ENCODE results near the gene SIGLEC8. TPM values are rescaled to one million over a fixed set of nuclear protein-coding genes. Genes with fewer than 3 reads are reported as not detected.

Gene SIGLEC8
- total and polyA plus RNA-seq, 10 of the 15 experiments (the other 5 are each of a cell fraction or from before 2014, with no cell fraction given) = not detected

DNA sequence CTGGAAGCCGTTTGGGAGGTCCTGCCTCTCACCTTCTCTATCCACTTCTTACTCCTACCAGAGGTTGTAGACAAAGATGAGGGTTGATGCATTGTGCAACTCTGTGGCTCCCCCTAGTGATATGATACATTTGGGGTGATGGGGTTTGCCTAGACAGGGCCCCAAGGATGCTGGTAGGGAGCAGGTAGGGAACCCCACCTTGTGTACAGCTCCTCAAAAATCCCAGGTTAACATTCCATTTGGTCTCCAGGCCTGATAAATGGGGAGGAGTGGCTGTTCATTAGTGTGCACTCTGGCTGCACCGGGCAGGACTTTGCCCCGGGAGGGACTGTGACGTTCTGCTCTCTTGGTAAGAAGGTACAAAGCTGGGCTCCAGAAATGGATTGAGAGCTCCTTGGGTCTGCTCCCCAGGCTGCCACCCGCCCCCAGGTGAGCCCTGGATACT, 19.2 kb downstream of the SIGLEC8 start:
- 52% methylated on average over 5 of the region's 5 CpGs for WGBS (ENCODE audit: insufficient coverage, insufficient replicate concordance, low lambda C conversion rate, missing lambda C conversion rate)
- Histone ChIP-seq H3K4me1 (ENCODE audit: control insufficient read depth, insufficient read depth, low read length) (peaks cover 27% of the 10 kb centered on the region), H4K20me1 (ENCODE audit: control insufficient read depth, insufficient read depth) (no peaks in the 10 kb centered on the region), H3K36me3 (ENCODE audit: control insufficient read depth in 2 of 2, insufficient read depth in 2 of 2, low read length in 1 of 2) (no peaks in the 10 kb centered on the region), H3K27ac (ENCODE audit: control insufficient read depth, insufficient read depth) (no peak overlapping the region), H3K27me3 (replicated peaks in 1 of 2; ENCODE audit: control insufficient read depth in 2 of 2, insufficient read depth in 2 of 2, low read length in 1 of 2) (peaks cover 0 to 4% of the 10 kb centered on the region in 2 experiments; a peak in 1 of 4 replicates), H3K9me3 (replicated peaks; ENCODE audit: control insufficient read depth, insufficient read depth, low read length) (no peaks in the 10 kb centered on the region), H3K4me2 (ENCODE audit: control insufficient read depth, insufficient read depth) (no peak overlapping the region), H3K9ac (ENCODE audit: control insufficient read depth, insufficient read depth, low read length) (no peak overlapping the region), H3K4me3 (no peak overlapping the region), H3K79me2 (ENCODE audit: control insufficient read depth, insufficient read depth, low read length) (no peaks in the 10 kb centered on the region), H2AFZ (ENCODE audit: control insufficient read depth, low read depth, low read length) (no peak overlapping the region)
- ChIA-PET POLR2A (no interaction called here), RAD21 (ENCODE audit: unreplicated experiment) (interaction anchor here (0.8 to 3.4 kb wide), 5 partner anchors 11 to 218 kb away, joined by 3 to 30 read pairs (median 4); partner anchors contain the start of gene SIGLEC10), CTCF (interaction anchor here (0.6 to 11.1 kb wide), 12 partner anchors 10 to 283 kb away, joined by 3 to 142 read pairs (median 5); partner anchors contain the start of gene SIGLEC10), SMC1A (ENCODE audit: uncharacterized antibody, unreplicated experiment) (interaction anchor here (0.8 to 2.0 kb wide), 4 partner anchors 22 to 98 kb away, joined by 3 to 5 read pairs (median 4); partner anchors contain the start of gene SIGLEC10)
- DNase-seq (ENCODE audit: low read depth, low spot score) (no peak), ATAC-seq (peak; percentile 44), FAIRE-seq (no peak)
- TF ChIP-seq CBFB (IDR thresholded peaks at IDR 0.05; ENCODE audit: low read depth) (no peak), YY1 (IDR thresholded peaks at IDR 0.05; ENCODE audit: low read depth, low read length) (0 out of 2 replicates have a peak, but pooled peaks have one; percentile 25), PAX8 (IDR thresholded peaks at IDR 0.05) (no peak), RAD21 (IDR thresholded peaks at IDR 0.05; ENCODE audit: insufficient read depth, low read depth, low read length) (peak; percentile 92), SMC3 (IDR thresholded peaks at IDR 0.05; ENCODE audit: borderline replicate concordance, low read length) (peak; percentile 66)
- TF ChIP-seq, protein P1, sequence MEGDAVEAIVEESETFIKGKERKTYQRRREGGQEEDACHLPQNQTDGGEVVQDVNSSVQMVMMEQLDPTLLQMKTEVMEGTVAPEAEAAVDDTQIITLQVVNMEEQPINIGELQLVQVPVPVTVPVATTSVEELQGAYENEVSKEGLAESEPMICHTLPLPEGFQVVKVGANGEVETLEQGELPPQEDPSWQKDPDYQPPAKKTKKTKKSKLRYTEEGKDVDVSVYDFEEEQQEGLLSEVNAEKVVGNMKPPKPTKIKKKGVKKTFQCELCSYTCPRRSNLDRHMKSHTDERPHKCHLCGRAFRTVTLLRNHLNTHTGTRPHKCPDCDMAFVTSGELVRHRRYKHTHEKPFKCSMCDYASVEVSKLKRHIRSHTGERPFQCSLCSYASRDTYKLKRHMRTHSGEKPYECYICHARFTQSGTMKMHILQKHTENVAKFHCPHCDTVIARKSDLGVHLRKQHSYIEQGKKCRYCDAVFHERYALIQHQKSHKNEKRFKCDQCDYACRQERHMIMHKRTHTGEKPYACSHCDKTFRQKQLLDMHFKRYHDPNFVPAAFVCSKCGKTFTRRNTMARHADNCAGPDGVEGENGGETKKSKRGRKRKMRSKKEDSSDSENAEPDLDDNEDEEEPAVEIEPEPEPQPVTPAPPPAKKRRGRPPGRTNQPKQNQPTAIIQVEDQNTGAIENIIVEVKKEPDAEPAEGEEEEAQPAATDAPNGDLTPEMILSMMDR (IDR thresholded peaks at IDR 0.05 in 2 of 3, conservative IDR thresholded peaks at IDR 0.05 in 1 of 3; ENCODE audit: control insufficient read depth in 2 of 3, extremely low read depth in 1 of 3, insufficient read depth in 1 of 3, low read depth in 3 of 3, low read length in 3 of 3) = peak; percentile 64 to 73 (median 66)
- intact Hi-C loops (cut with micrococcal nuclease; ENCODE audit: unreplicated experiment) (no loop called here), in situ Hi-C loops (cut with MboI) (loop anchor here (5.0 kb wide), 1 partner anchor 102 kb away; no protein-coding TSS in a partner anchor)
- BruUV-seq (replicated peaks) = no TSS peak
